CD4-positive, alpha-beta T cell (primary cell): ENCODE results near the gene EXO1. TPM values are rescaled to one million over a fixed set of nuclear protein-coding genes. Genes with fewer than 3 reads are reported as not detected.
A peak's percentile ranks its signal among the peaks of the same experiment; 100 is the strongest.
"Not testable (repeated sequence)": the region's sequence is repeated elsewhere in the genome, so short reads cannot be mapped to it uniquely, and the experiment has no call there.

Experiments
- ATAC-seq: fragments of 200-7000 bp; cut with Tn5 transposase; one replicate; pipeline ENCODE4 v1.10.0; 2022; ENCODE audit warnings: mild to moderate bottlenecking; ENCODE audit not compliant: poor library complexity
- CTCF ChIA-PET: fragments of 350-600 bp; sonication (Branson Sonifier 250); formaldehyde crosslinking; loops from one replicate; lab custom pipeline; 2021; ENCODE audit warnings: antibody characterized with exemption, inconsistent platforms; lab: Charles Lee
- POLR2A ChIA-PET: fragments of 350-600 bp; sonication (Branson Sonifier 250); formaldehyde crosslinking; loops from one replicate; lab custom pipeline; 2021; ENCODE audit warnings: antibody characterized with exemption, inconsistent platforms; lab: Charles Lee
- DNase-seq, 14 experiments: peaks; one replicate each; pipeline ENCODE4 v3.0.0-alpha.2; 2013 to 2020; ENCODE audit warnings: mixed read lengths in 2 of 14
- H3K27ac ChIP-seq, 2 donors: one replicate each; pipeline versions ENCODE4 v1.5.1 to v1.7.0; 2013; ENCODE audit warnings: low read length in 2 of 2, low read depth in 1 of 2, mild to moderate bottlenecking in 1 of 2
- H3K27me3 ChIP-seq, 2 experiments: 1 replicate in 1 of 2; 2 replicates in 1 of 2; pipeline versions ENCODE4 v1.6.1 to v1.7.0; 2013; ENCODE audit warnings: low read length in 2 of 2, control low read depth in 1 of 2, mild to moderate bottlenecking in 1 of 2, moderate library complexity in 1 of 2; ENCODE audit not compliant: insufficient read depth in 2 of 2, control insufficient read depth in 1 of 2
- H3K36me3 ChIP-seq: one replicate; pipeline ENCODE4 v1.6.1; 2013; ENCODE audit warnings: low read length, control low read depth; ENCODE audit not compliant: insufficient read depth
- H3K4me1 ChIP-seq: one replicate; pipeline ENCODE4 v1.6.1; 2013; ENCODE audit warnings: low read length, control low read depth; ENCODE audit not compliant: insufficient read depth
- H3K4me3 ChIP-seq: one replicate; pipeline ENCODE4 v1.5.1; 2013; ENCODE audit warnings: mild to moderate bottlenecking, low read length, moderate library complexity
- H3K9me3 ChIP-seq, 2 experiments: 1 replicate in 1 of 2; 2 replicates in 1 of 2; pipeline versions ENCODE4 v1.6.1 to v1.7.0; 2013; ENCODE audit warnings: low read length in 2 of 2, mild to moderate bottlenecking in 2 of 2, control low read depth in 1 of 2, moderate library complexity in 1 of 2; ENCODE audit not compliant: control insufficient read depth in 1 of 2, insufficient read depth in 1 of 2
- H3K27ac Mint-ChIP-seq: one replicate; pipeline ENCODE4 v1.8.0; 2020; ENCODE audit warnings: mixed read lengths
- H3K27me3 Mint-ChIP-seq: one replicate; pipeline ENCODE4 v1.8.0; 2021; ENCODE audit warnings: mixed read lengths
- H3K36me3 Mint-ChIP-seq: one replicate; pipeline ENCODE4 v1.8.0; 2021; ENCODE audit warnings: low read depth, mixed read lengths
- H3K4me1 Mint-ChIP-seq: one replicate; pipeline ENCODE4 v1.8.0; 2021; ENCODE audit warnings: low read depth, mixed read lengths
- H3K4me3 Mint-ChIP-seq: one replicate; pipeline ENCODE4 v1.8.0; 2020; ENCODE audit warnings: mild to moderate bottlenecking, mixed read lengths
- H3K9me3 Mint-ChIP-seq: one replicate; pipeline ENCODE4 v1.8.0; 2020; ENCODE audit warnings: mixed read lengths
- intact Hi-C, 2 experiments: fragments of 100-400 bp; cut with DNase I in 1 of 2; cut with micrococcal nuclease in 1 of 2; formaldehyde crosslinking; loops; one replicate each; pipeline versions ENCODE4 v1.15.1 to v1.9.0; 2023 to 2025; cut with DNase I, micrococcal nuclease
- total RNA-seq, 174 experiments: library from RNA in 2 of 174; stranded (reverse) in 2 of 174; gene quantifications; one replicate each; pipeline ENCODE4 v1.2.3 and lab custom pipeline; 2021 to 2026
- TF ChIP-seq, protein P1 (sequence below): fragments of 200-600 bp; IDR thresholded peaks from one replicate; pipeline ENCODE4 v1.8.0; 2022; ENCODE audit warnings: antibody characterized with exemption, mild to moderate bottlenecking

Gene EXO1
- total RNA-seq, 2 experiments from 2014 or later = 0.25 to 1.1 TPM

GRCh38 chr1:241847540-241847795 lies 536 bp upstream of the EXO1 start:
- Histone ChIP-seq H3K27me3 (no peaks in the 10 kb centered on the region), H3K27ac (peak overlapping the region; percentile 95 to 100), H3K9me3 (no peaks in the 10 kb centered on the region), H3K36me3 (no peaks in the 10 kb centered on the region), H3K4me3 (peak overlapping the region; percentile 98), H3K4me1 (peaks cover 12% of the 10 kb centered on the region)
- intact Hi-C loops = loop anchor here (2.0 to 5.0 kb wide), 5 partner anchors 220 to 1415 kb away; partner anchors contain the start of gene FH (in 2 of the 2)
- peak overlapping the region; percentile 99 for H3K27ac Mint-ChIP-seq
- no peak for ATAC-seq
- peaks cover 19% of the 10 kb centered on the region for H3K4me1 Mint-ChIP-seq
- peak overlapping the region; percentile 99 for H3K4me3 Mint-ChIP-seq
- TF ChIP-seq, protein P1, sequence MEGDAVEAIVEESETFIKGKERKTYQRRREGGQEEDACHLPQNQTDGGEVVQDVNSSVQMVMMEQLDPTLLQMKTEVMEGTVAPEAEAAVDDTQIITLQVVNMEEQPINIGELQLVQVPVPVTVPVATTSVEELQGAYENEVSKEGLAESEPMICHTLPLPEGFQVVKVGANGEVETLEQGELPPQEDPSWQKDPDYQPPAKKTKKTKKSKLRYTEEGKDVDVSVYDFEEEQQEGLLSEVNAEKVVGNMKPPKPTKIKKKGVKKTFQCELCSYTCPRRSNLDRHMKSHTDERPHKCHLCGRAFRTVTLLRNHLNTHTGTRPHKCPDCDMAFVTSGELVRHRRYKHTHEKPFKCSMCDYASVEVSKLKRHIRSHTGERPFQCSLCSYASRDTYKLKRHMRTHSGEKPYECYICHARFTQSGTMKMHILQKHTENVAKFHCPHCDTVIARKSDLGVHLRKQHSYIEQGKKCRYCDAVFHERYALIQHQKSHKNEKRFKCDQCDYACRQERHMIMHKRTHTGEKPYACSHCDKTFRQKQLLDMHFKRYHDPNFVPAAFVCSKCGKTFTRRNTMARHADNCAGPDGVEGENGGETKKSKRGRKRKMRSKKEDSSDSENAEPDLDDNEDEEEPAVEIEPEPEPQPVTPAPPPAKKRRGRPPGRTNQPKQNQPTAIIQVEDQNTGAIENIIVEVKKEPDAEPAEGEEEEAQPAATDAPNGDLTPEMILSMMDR = no peak
- no peaks in the 10 kb centered on the region for H3K9me3 Mint-ChIP-seq
- POLR2A ChIA-PET = interaction anchor here (1.0 to 1.9 kb wide), 8 partner anchors 19 to 328 kb away, joined by 3 to 5 read pairs (median 4); partner anchors contain the start of genes CHML, FH and OPN3
- no peaks in the 10 kb centered on the region for H3K27me3 Mint-ChIP-seq
- DNase-seq = no peak
- CTCF ChIA-PET = interaction anchor here (0.6 to 1.1 kb wide), 2 partner anchors 10 to 207 kb away, joined by 3 read pairs; partner anchors contain the start of genes CHML and OPN3
- H3K36me3 Mint-ChIP-seq = no peaks in the 10 kb centered on the region

DNA sequence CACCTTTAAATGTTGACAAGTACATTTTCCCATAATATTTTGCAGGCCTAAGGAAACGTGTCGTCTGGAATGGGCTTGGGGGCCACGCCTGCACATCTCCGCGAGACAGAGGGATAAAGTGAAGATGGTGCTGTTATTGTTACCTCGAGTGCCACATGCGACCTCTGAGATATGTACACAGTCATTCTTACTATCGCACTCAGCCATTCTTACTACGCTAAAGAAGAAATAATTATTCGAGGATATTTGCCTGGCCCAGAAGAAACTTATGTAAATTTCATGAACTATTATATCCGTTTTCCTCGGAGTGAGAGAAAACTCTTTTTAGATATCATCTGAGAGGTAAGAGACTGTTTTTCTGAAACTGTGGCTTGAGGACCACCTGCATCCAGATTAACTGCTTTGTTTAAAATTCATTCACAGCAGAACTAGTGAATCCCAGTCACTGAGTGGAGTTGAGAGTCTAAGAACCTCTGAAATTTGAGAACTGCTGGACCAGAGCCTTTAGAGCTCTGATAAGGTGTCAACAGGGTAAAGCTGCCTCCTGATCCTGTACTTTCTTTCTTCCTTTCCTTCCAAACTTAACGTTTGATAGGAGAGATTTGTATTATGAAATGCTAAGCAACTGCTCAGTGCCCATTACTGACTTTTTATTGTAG lies 811 bp downstream of the EXO1 start:
- intact Hi-C loops = loop anchor here (1.0 to 5.0 kb wide), 5 partner anchors 207 to 1413 kb away; partner anchors contain the start of gene FH (in 1 of the 2)
- peak overlapping the region; percentile 99 for H3K27ac Mint-ChIP-seq
- TF ChIP-seq, protein P1 = no peak
- H3K27me3 Mint-ChIP-seq = no peaks in the 10 kb centered on the region
- CTCF ChIA-PET = no interaction called here
- peaks cover 19% of the 10 kb centered on the region for H3K4me1 Mint-ChIP-seq
- POLR2A ChIA-PET = no interaction called here
- no peak for DNase-seq
- no peak for ATAC-seq
- H3K4me3 ChIP-seq = peak overlapping the region; percentile 98
- H3K4me3 Mint-ChIP-seq = peak overlapping the region; percentile 99
- no peaks in the 10 kb centered on the region for H3K27me3 ChIP-seq
- H3K4me1 ChIP-seq = peaks cover 12% of the 10 kb centered on the region
- H3K27ac ChIP-seq = no peak overlapping the region
- no peaks in the 10 kb centered on the region for H3K36me3 ChIP-seq
- no peaks in the 10 kb centered on the region for H3K9me3 Mint-ChIP-seq
- H3K9me3 ChIP-seq = no peaks in the 10 kb centered on the region
- no peaks in the 10 kb centered on the region for H3K36me3 Mint-ChIP-seq

DNA sequence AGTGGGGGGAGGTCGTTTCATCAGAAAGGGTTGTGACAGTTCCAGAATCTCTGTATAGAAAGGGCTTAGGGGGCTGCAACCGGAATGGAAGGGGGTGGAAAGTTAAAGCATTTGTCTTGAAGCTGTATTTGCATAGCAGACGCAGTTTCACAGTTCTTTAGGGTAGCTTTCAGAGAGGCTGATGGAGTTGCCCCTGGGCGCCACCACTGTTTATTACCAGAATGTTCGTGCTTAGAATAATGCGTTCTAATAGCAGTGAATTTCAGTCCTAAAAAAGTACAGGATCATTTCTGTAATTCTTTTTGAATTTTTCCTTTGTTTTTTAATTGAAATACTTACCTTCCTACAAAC lies 1.3 kb downstream of the EXO1 start:
- Histone ChIP-seq H3K4me3 (no peak overlapping the region), H3K4me1 (peaks cover 12% of the 10 kb centered on the region), H3K27me3 (no peaks in the 10 kb centered on the region), H3K27ac (no peak overlapping the region), H3K9me3 (no peaks in the 10 kb centered on the region), H3K36me3 (no peaks in the 10 kb centered on the region)
- TF ChIP-seq, protein P1 = no peak
- DNase-seq = no peak
- ChIA-PET CTCF (no interaction called here), POLR2A (no interaction called here)
- no peaks in the 10 kb centered on the region for H3K27me3 Mint-ChIP-seq
- no peaks in the 10 kb centered on the region for H3K36me3 Mint-ChIP-seq
- peak overlapping the region; percentile 99 for H3K4me3 Mint-ChIP-seq
- peak overlapping the region; percentile 99 for H3K27ac Mint-ChIP-seq
- peaks cover 19% of the 10 kb centered on the region for H3K4me1 Mint-ChIP-seq
- ATAC-seq = no peak
- H3K9me3 Mint-ChIP-seq = no peaks in the 10 kb centered on the region
- intact Hi-C loops = loop anchor here (1.0 to 5.0 kb wide), 5 partner anchors 207 to 1413 kb away; partner anchors contain the start of gene FH (in 1 of the 2)

- H3K4me1 ChIP-seq, H3K4me3 ChIP-seq, CTCF ChIA-PET, H3K9me3 Mint-ChIP-seq, intact Hi-C loops, DNase-seq, H3K27ac Mint-ChIP-seq, H3K27ac ChIP-seq, H3K4me1 Mint-ChIP-seq, POLR2A ChIA-PET, H3K27me3 Mint-ChIP-seq, H3K9me3 ChIP-seq, H3K36me3 Mint-ChIP-seq, H3K4me3 Mint-ChIP-seq, H3K36me3 ChIP-seq, H3K27me3 ChIP-seq, ATAC-seq: not testable (repeated sequence)
Observed at GRCh38 chr1:241855545-241856140, 7.6 kb downstream of the EXO1 start.
